Body of pancreas (tissue), 4 donors: ENCODE results near the gene CCDC150. TPM values are rescaled to one million over a fixed set of nuclear protein-coding genes. Genes with fewer than 3 reads are reported as not detected.
A peak's percentile ranks its signal among the peaks of the same experiment; 100 is the strongest.

ENCODE experiments used
- ATAC-seq: fragments of 150-250 bp; one replicate; pipeline ENCODE4 v1.9.1; 2016
- DNase-seq, 4 donors: peaks; one replicate each; pipeline ENCODE4 v3.0.0-alpha.2; 2019
- H3K27ac ChIP-seq, 4 donors: fragments of 200-600 bp; sonication (generic); 1 replicate in 3 of 4; 2 replicates in 1 of 4; pipeline versions ENCODE4 v1.5.1 to v1.6.1; 2016 to 2019; ENCODE audit warnings: mild to moderate bottlenecking in 1 of 4, mixed read lengths in 1 of 4, moderate library complexity in 1 of 4
- H3K27me3 ChIP-seq, 2 donors: fragments of 200-600 bp; sonication (generic); one replicate each; pipeline ENCODE4 v1.6.0; 2016; ENCODE audit warnings: mild to moderate bottlenecking in 1 of 2
- H3K36me3 ChIP-seq, 2 donors: fragments of 200-600 bp; sonication (generic); replicated peaks in 1 of 2; 2 replicates each; pipeline ENCODE4 v1.5.1; 2016; ENCODE audit warnings: low read depth in 2 of 2; ENCODE audit not compliant: insufficient read depth in 1 of 2
- H3K4me1 ChIP-seq: fragments of 200-600 bp; sonication (generic); one replicate; pipeline ENCODE4 v1.6.0; 2016
- H3K4me3 ChIP-seq, 2 donors: fragments of 200-600 bp; sonication (generic); 1 replicate in 1 of 2; 2 replicates in 1 of 2; pipeline ENCODE4 v1.5.1; 2016 to 2019
- H3K9me3 ChIP-seq, 3 donors: fragments of 200-600 bp; sonication (generic); 1 replicate in 2 of 3; 2 replicates in 1 of 3; pipeline ENCODE4 v1.5.1; 2016
- POLR2A ChIP-seq, 3 donors: fragments of 450-650 bp; IDR thresholded peaks; one replicate each; pipeline ENCODE4 v1.6.1; 2016; ENCODE audit warnings: antibody characterized with exemption in 3 of 3, mild to moderate bottlenecking in 2 of 3
- WGBS, 2 donors: methylation state at CpG; one replicate each; pipeline ENCODE4 v1.1.5; 2017; 5-methylcytosine and 5-hydroxymethylcytosine counted together
- intact Hi-C: fragments of 100-400 bp; cut with DNase I; formaldehyde crosslinking; loops from one replicate; pipeline ENCODE4 v1.15.1; 2023
- total RNA-seq, 2 donors: library from RNA; depleted of rRNA; stranded (reverse); fragments of >200 nt; gene quantifications; one replicate each; pipeline ENCODE4 v1.1.0, GENCODE V29; 2016
- TF ChIP-seq, protein P1 (sequence below), 7 experiments: fragments of 450-650 bp in 4 of 7; fragments of 200-600 bp in 3 of 7; sonication (generic) in 3 of 7; IDR thresholded peaks; one replicate each; pipeline ENCODE4 v1.5.1; 2016 to 2019; ENCODE audit warnings: antibody characterized with exemption in 7 of 7

The CCDC150 gene
- total RNA-seq, 2 donors from 2014 or later = 2.6 TPM; not detected in 1

DNA sequence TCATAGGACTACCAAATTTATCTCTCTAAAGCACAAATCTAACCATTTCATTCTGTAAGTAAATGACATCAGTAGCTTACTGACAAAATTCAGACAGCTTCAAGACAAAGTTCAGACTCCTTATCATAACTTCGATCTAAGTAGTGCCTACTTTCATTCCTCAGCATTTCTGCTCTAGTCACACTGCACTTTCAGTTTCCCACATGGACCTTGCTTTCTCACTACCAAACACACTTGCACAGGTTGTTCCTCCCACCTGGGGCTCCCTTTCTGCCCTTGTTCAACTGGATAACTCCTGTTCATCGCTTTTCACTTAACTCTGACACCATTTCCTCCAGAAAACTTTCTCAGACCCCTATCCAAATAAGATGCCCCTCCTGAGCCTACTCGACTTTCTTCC is 22.1 kb upstream of the CCDC150 start:
- WGBS, 2 donors = 62 to 71% methylated on average over 3 of the region's 3 CpGs
- TF ChIP-seq, protein P1, sequence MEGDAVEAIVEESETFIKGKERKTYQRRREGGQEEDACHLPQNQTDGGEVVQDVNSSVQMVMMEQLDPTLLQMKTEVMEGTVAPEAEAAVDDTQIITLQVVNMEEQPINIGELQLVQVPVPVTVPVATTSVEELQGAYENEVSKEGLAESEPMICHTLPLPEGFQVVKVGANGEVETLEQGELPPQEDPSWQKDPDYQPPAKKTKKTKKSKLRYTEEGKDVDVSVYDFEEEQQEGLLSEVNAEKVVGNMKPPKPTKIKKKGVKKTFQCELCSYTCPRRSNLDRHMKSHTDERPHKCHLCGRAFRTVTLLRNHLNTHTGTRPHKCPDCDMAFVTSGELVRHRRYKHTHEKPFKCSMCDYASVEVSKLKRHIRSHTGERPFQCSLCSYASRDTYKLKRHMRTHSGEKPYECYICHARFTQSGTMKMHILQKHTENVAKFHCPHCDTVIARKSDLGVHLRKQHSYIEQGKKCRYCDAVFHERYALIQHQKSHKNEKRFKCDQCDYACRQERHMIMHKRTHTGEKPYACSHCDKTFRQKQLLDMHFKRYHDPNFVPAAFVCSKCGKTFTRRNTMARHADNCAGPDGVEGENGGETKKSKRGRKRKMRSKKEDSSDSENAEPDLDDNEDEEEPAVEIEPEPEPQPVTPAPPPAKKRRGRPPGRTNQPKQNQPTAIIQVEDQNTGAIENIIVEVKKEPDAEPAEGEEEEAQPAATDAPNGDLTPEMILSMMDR (IDR thresholded peaks at IDR 0.05) = no peak
- TF ChIP-seq POLR2A (IDR thresholded peaks at IDR 0.05) = no peak
- Histone ChIP-seq H3K4me3 (no peak overlapping the region), H3K4me1 (no peaks in the 10 kb centered on the region), H3K27ac (no peak overlapping the region), H3K9me3 (no peaks in the 10 kb centered on the region), H3K36me3 (no peaks in the 10 kb centered on the region), H3K27me3 (no peaks in the 10 kb centered on the region)
- DNase-seq (no peak), ATAC-seq (no peak)
- intact Hi-C loops = no loop called here

DNA sequence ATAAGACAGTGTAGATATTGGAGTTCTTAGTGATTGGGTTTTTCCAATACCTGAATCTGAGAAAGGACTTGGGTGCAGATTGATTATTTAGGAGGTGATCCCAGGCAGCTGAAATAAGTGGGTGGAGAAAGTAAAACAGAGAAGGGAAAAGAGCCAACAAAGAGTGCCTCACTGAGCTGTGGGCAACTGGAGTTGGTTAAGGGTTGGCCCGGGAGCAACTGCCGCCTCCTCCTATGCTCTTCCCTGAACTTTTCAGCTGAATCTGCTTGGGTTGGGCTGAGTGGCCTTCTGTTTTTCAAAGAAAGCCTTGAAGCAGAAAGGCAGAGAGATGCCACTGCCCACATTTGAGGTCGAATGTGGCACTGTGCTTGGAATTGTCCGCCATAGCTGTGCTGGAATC is 20.9 kb upstream of the CCDC150 start:
- Histone ChIP-seq H3K27me3 (no peaks in the 10 kb centered on the region), H3K9me3 (no peaks in the 10 kb centered on the region), H3K4me1 (no peaks in the 10 kb centered on the region), H3K36me3 (no peaks in the 10 kb centered on the region), H3K4me3 (no peak overlapping the region), H3K27ac (no peak overlapping the region)
- DNase-seq (no peak), ATAC-seq (no peak)
- 79 to 91% methylated on average over 4 of the region's 4 CpGs for WGBS, 2 donors
- intact Hi-C loops = no loop called here
- TF ChIP-seq, protein P1 (IDR thresholded peaks at IDR 0.05) = no peak
- TF ChIP-seq POLR2A (IDR thresholded peaks at IDR 0.05) = no peak

DNA sequence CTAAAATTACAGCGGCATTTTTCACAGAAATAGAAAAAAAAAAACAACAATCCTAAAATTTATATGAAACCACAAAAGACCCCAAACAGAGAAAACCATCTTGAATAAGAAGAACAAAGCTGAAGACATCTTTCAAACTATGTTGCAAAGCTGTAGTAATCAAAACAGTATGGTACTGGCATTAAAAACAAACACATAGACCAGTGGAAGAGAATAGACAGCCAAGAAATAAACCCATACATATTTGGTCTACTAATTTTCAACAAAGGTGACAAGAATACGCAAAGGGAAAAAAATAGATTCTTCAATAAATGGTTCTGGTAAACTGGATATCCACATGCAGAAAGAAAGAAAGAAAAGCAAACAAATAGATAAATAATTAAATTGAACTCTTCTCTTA is 9.0 kb upstream of the CCDC150 start:
- no peaks in the 10 kb centered on the region for H3K36me3 ChIP-seq
- DNase-seq (no peak), ATAC-seq (no peak)
- no peaks in the 10 kb centered on the region for H3K4me1 ChIP-seq
- no peak overlapping the region for H3K27ac ChIP-seq
- no peaks in the 10 kb centered on the region for H3K9me3 ChIP-seq
- intact Hi-C loops = no loop called here
- no peaks in the 10 kb centered on the region for H3K27me3 ChIP-seq
- 92 to 93% methylated on average over 2 of the region's 2 CpGs for WGBS, 2 donors
- H3K4me3 ChIP-seq = no peak overlapping the region
- TF ChIP-seq POLR2A (IDR thresholded peaks at IDR 0.05) = no peak
- TF ChIP-seq, protein P1 (IDR thresholded peaks at IDR 0.05) = no peak

DNA sequence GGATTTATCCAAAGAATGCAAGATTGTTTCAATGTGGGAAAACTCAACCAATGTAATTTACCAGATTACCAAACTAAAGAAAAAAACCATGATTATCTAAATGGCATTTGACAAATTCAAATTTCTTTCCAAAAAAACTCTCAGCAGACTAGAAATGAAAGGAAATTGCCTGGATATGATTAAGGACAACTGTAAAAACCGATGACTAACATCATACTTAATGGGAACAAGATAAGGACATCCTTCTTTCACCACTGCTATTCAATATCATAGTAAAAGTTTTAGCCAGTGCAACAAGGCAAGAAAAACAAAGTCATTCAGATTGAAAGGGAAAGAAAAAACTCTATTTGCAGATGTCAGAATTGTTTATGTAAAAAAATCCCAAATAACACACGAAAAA is 4.4 kb upstream of the CCDC150 start:
- WGBS, 2 donors = 38 to 61% methylated on average over 2 of the region's 2 CpGs
- intact Hi-C loops = no loop called here
- no peak for ATAC-seq

DNA sequence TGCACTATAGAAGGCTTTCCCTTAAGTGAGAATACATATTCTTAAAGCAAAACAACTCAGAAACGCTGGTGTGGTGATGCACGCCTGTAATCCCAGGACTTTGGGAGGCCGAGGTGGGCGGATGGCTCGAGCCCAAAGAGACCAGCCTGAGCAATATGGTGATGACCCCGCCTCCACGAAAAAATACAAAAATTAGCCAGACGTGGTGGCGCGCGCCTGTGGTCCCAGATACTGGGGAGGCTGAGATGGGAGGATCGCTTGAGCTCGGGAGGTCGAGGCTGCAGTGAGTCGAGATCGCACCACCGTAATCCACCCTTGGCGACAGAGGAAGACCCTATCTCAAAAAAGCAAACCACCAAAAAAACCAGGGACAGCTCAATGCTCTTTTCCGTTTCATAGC is 750 bp upstream of the CCDC150 start:
- Histone ChIP-seq H3K27ac (no peak overlapping the region), H3K36me3 (no peaks in the 10 kb centered on the region), H3K4me3 (no peak overlapping the region), H3K9me3 (no peaks in the 10 kb centered on the region), H3K27me3 (no peaks in the 10 kb centered on the region), H3K4me1 (peaks cover 6% of the 10 kb centered on the region)
- TF ChIP-seq, protein P1 (IDR thresholded peaks at IDR 0.05) = no peak
- TF ChIP-seq POLR2A (IDR thresholded peaks at IDR 0.05) = no peak
- ATAC-seq (no peak), DNase-seq (peak in 1 of 4 donors; percentile 15)
- WGBS, 2 donors = 83% methylated on average over 19 of the region's 19 CpGs
- intact Hi-C loops = no loop called here

More for the DNA sequence above, 4.4 kb upstream of the CCDC150 start:
- Histone ChIP-seq H3K36me3 (no peaks in the 10 kb centered on the region), H3K27me3 (no peaks in the 10 kb centered on the region), H3K4me1 (peaks cover 5% of the 10 kb centered on the region), H3K9me3 (no peaks in the 10 kb centered on the region), H3K27ac (no peak overlapping the region), H3K4me3 (no peak overlapping the region)
- no peak for TF ChIP-seq POLR2A (IDR thresholded peaks at IDR 0.05)
- TF ChIP-seq, protein P1 (IDR thresholded peaks at IDR 0.05) = no peak
- DNase-seq = no peak
